ENCODE measurements around the gene PHACTR2.

The PHACTR2 gene

DNA sequence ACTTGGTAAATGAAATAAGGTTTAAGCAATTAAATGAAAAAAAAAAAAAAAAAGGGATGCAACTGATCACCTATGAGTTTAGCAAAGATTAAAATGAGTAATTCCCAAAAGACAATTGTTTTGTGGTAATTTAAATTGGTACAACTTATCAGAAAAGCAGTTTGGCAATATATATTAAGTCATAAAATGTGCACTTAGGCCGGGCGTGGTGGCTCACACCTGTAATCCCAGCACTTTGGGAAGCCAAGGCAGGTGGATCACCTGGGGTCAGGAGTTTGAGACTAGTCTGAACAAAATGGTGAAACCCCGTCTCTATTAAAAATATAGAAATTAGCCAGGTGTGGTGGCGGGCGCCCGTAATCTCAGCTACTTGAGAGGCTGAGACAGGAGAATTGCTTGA lies 7.9 kb downstream of the PHACTR2 start:
- in situ Hi-C loops (cut with MboI; ENCODE audit: low sequenced_read_pairs, unreplicated experiment): no loop called here
- TF ChIP-seq, protein P1, sequence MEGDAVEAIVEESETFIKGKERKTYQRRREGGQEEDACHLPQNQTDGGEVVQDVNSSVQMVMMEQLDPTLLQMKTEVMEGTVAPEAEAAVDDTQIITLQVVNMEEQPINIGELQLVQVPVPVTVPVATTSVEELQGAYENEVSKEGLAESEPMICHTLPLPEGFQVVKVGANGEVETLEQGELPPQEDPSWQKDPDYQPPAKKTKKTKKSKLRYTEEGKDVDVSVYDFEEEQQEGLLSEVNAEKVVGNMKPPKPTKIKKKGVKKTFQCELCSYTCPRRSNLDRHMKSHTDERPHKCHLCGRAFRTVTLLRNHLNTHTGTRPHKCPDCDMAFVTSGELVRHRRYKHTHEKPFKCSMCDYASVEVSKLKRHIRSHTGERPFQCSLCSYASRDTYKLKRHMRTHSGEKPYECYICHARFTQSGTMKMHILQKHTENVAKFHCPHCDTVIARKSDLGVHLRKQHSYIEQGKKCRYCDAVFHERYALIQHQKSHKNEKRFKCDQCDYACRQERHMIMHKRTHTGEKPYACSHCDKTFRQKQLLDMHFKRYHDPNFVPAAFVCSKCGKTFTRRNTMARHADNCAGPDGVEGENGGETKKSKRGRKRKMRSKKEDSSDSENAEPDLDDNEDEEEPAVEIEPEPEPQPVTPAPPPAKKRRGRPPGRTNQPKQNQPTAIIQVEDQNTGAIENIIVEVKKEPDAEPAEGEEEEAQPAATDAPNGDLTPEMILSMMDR (IDR thresholded peaks at IDR 0.05; ENCODE audit: borderline replicate concordance, control extremely low read depth, extremely low read depth, insufficient read depth, missing control alignments): no peak
- DNase-seq (ENCODE audit: low spot score): no peak

DNA sequence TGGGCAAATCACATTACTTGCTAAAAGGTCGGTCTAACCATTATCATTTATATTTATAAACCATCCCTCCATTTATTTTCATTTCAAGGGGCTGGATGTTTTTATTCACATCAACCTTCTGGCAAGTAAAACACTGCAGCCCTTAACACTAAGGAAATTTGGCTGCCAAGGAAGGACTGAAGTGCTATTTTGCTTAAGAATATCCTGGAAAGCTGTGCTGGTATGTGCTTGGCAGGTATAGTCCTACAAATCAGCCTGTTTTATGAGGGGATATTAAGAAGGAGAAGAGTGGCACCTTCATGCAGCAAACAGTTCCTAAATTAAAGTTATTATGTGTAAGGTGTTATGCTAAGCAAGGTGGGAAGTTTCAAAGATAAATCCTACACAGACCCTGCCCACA lies 9.8 kb downstream of the PHACTR2 start:
- TF ChIP-seq, protein P1 (IDR thresholded peaks at IDR 0.05; ENCODE audit: borderline replicate concordance, control extremely low read depth, extremely low read depth, insufficient read depth, missing control alignments): no peak
- in situ Hi-C loops (cut with MboI; ENCODE audit: low sequenced_read_pairs, unreplicated experiment): no loop called here
- no peak for DNase-seq (ENCODE audit: low spot score)

DNA sequence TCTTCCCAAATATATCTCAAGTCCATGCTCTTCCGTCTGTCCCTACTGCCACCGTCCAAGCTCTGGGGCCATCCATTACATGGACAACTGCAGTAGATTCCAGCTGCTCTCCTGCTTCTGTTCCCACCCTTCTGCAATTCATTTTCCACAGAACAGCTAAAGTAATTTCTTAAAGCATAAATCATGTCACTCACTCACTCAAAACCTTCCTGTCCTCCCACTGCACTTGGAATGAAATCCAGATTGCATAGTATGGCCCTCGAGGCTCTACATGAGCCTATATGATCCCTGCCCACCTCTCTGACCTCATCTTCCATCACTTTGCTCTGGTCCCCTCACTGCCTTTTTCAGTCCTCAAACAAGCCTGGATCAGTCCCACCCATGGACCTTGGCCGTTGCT lies 10.9 kb downstream of the PHACTR2 start:
- no peak for DNase-seq (ENCODE audit: low spot score)
- TF ChIP-seq, protein P1 (IDR thresholded peaks at IDR 0.05; ENCODE audit: borderline replicate concordance, control extremely low read depth, extremely low read depth, insufficient read depth, missing control alignments): no peak
- in situ Hi-C loops (cut with MboI; ENCODE audit: low sequenced_read_pairs, unreplicated experiment): no loop called here

DNA sequence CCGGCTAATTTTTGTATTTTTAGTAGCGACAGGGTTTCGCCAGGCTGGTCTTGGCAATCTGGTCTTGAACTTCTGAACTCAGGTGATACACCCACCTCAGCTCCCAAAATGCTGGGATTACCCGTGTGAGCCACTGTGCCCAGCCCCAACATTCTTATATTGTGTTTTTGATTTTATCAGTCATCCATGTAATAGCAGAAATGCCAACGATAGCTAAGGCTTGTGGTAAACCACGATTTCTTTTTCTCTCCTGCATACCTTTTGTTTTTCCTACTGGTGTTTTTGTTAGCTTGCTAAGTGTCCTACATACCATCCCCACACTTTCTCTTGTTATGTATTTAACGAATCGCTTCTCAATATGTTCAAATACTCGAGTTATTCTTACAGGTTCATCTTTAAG lies 12.1 kb downstream of the PHACTR2 start:
- TF ChIP-seq, protein P1 (IDR thresholded peaks at IDR 0.05; ENCODE audit: borderline replicate concordance, control extremely low read depth, extremely low read depth, insufficient read depth, missing control alignments): no peak

DNA sequence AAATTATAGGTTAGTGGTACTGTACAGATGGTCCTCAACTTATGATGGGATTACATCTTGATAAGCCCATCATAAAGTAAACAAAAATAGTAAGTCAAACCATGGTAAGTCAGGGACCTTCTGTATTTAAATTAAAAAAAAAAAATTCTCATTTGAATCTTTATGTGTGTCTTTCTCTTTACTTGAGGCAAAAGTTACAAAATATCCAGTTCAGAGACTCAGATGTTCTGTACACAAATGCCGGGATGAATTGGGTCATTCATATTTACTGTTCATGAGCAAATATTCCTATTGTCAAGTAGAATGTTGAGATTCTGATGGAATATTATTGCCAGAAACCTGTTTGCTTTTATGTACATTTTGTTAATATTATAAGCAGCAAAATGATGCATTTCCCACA lies 13.4 kb downstream of the PHACTR2 start:
- in situ Hi-C loops (cut with MboI; ENCODE audit: low sequenced_read_pairs, unreplicated experiment): no loop called here
- DNase-seq (ENCODE audit: low spot score): no peak
- TF ChIP-seq, protein P1 (IDR thresholded peaks at IDR 0.05; ENCODE audit: borderline replicate concordance, control extremely low read depth, extremely low read depth, insufficient read depth, missing control alignments): no peak

More for the DNA sequence above, 12.1 kb downstream of the PHACTR2 start:
- DNase-seq (ENCODE audit: low spot score): no peak
- in situ Hi-C loops (cut with MboI; ENCODE audit: low sequenced_read_pairs, unreplicated experiment): no loop called here

DNA sequence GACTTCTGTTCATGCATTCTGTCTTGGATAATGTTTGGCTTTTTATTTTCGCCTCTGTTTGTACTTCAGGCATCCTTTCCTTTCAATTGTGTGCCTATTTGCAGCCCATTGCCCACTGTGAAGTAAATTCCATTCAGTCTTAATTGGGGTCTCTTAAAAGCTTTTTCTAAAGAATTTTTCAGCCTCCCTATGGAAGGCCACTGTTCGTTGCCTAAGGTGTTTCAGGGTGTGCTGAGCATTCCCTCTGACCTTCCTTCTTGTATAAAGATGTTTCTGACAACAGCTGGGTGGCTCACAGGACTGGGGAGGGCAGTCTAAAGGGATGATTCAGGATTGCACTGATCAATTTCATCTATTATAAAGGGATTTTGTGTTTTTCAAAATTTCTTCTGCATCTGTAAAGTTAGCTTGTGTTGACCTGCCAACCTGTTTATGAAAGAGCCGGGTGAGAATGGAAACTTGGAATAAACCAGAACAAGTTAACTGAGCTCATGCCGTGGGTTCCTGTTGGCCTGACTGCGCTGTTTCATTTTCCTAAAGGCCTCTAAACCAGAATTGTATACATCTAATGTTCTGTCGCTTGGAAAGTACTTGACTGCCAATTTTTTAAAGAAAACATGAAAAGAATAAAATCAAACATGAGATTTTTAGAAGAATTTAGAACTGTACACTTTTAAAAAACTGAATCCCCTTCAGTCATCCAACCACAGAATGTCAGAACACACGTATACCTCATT lies 14.3 kb downstream of the PHACTR2 start:
- DNase-seq (ENCODE audit: low spot score): no peak
- in situ Hi-C loops (cut with MboI; ENCODE audit: low sequenced_read_pairs, unreplicated experiment): no loop called here
- TF ChIP-seq, protein P1 (IDR thresholded peaks at IDR 0.05; ENCODE audit: borderline replicate concordance, control extremely low read depth, extremely low read depth, insufficient read depth, missing control alignments): no peak
